GM18873 (cell line): ENCODE measurements around the gene JAKMIP1.

Experiments used
- ATAC-seq: cut with Tn5 transposase; IDR thresholded peaks from one replicate; pipeline ENCODE4 v1.9.1; 2021; ENCODE audit warnings: mild to moderate bottlenecking, moderate library complexity, moderate number of reproducible peaks; ENCODE audit not compliant: unreplicated experiment, low FRiP score

The JAKMIP1 gene

GRCh38 chr4:6200011-6200921 is at the start of gene JAKMIP1:
TSS of gene JAKMIP1 (minus strand) at chr4:6200549. CDS start at chr4:6112850, 87,699 bp downstream.
- peak; percentile 59 for ATAC-seq

- ATAC-seq = no peak
Observed at GRCh38 chr4:6248394-6248793, 48.0 kb upstream of the JAKMIP1 start.

- ATAC-seq = no peak
Observed at GRCh38 chr4:6246170-6246634, 45.9 kb upstream of the JAKMIP1 start.

GRCh38 chr4:6245246-6246169 is 45.2 kb upstream of the JAKMIP1 start:
- ATAC-seq = no peak

GRCh38 chr4:6242271-6243029 is 42.1 kb upstream of the JAKMIP1 start:
- no peak for ATAC-seq

GRCh38 chr4:6241062-6241845 is 40.9 kb upstream of the JAKMIP1 start:
- ATAC-seq = no peak

GRCh38 chr4:6239968-6240367 is 39.6 kb upstream of the JAKMIP1 start:
- ATAC-seq = no peak

GRCh38 chr4:6239486-6239885 is 39.1 kb upstream of the JAKMIP1 start:
- ATAC-seq = no peak

GRCh38 chr4:6236816-6237390 is 36.6 kb upstream of the JAKMIP1 start:
- no peak for ATAC-seq

- ATAC-seq = no peak
Observed at GRCh38 chr4:6235901-6236640, 35.7 kb upstream of the JAKMIP1 start.

GRCh38 chr4:6235012-6235411 is 34.7 kb upstream of the JAKMIP1 start:
- no peak for ATAC-seq

GRCh38 chr4:6233929-6234328 is 33.6 kb upstream of the JAKMIP1 start:
- ATAC-seq = no peak

- no peak for ATAC-seq
Observed at GRCh38 chr4:6232836-6233785, 32.8 kb upstream of the JAKMIP1 start.

GRCh38 chr4:6231663-6232165 is 31.4 kb upstream of the JAKMIP1 start:
- ATAC-seq = no peak

- no peak for ATAC-seq
Observed at GRCh38 chr4:6230827-6231662, 30.7 kb upstream of the JAKMIP1 start.

GRCh38 chr4:6230502-6230785 is 30.1 kb upstream of the JAKMIP1 start:
- no peak for ATAC-seq
